ENCODE data around the gene UBE2G2.

Gene UBE2G2

GRCh38 chr21:44764319-44765230, 37.0 kb downstream of the UBE2G2 start:
- no peak for DNase-seq (ENCODE audit: low spot score)

GRCh38 chr21:44763451-44764318, 37.9 kb downstream of the UBE2G2 start:
- no peak for DNase-seq (ENCODE audit: low spot score)

- no peak for DNase-seq (ENCODE audit: low spot score)
Observed at GRCh38 chr21:44763050-44763378, 38.6 kb downstream of the UBE2G2 start.

GRCh38 chr21:44762221-44763049, 39.2 kb downstream of the UBE2G2 start:
- no peak for DNase-seq (ENCODE audit: low spot score)

- no peak for DNase-seq (ENCODE audit: low spot score)
Observed at GRCh38 chr21:44761747-44762208, 39.8 kb downstream of the UBE2G2 start.

GRCh38 chr21:44761011-44761729, 40.5 kb downstream of the UBE2G2 start:
- no peak for DNase-seq (ENCODE audit: low spot score)

- DNase-seq (ENCODE audit: low spot score): no peak
Observed at GRCh38 chr21:44760376-44760775, 41.2 kb downstream of the UBE2G2 start.

GRCh38 chr21:44759628-44760285, 41.9 kb downstream of the UBE2G2 start:
- peak; percentile 10 for DNase-seq (ENCODE audit: low spot score)

GRCh38 chr21:44758781-44759627, 42.6 kb downstream of the UBE2G2 start:
- DNase-seq (ENCODE audit: low spot score): no peak

GRCh38 chr21:44758141-44758561, 43.5 kb downstream of the UBE2G2 start:
- DNase-seq (ENCODE audit: low spot score): no peak

- DNase-seq (ENCODE audit: low spot score): no peak
Observed at GRCh38 chr21:44757731-44758130, 43.9 kb downstream of the UBE2G2 start.

- DNase-seq (ENCODE audit: low spot score): no peak
Observed at GRCh38 chr21:44756423-44757185, 45.0 kb downstream of the UBE2G2 start.

- no peak for DNase-seq (ENCODE audit: low spot score)
Observed at GRCh38 chr21:44755227-44755626, 46.4 kb downstream of the UBE2G2 start.

GRCh38 chr21:44753357-44753756, 48.3 kb downstream of the UBE2G2 start:
- no peak for DNase-seq (ENCODE audit: low spot score)

GRCh38 chr21:44752671-44753235, 48.9 kb downstream of the UBE2G2 start:
- DNase-seq (ENCODE audit: low spot score): no peak

GRCh38 chr21:44751799-44752636, 49.6 kb downstream of the UBE2G2 start:
- no peak for DNase-seq (ENCODE audit: low spot score)

- no peak for DNase-seq (ENCODE audit: low spot score)
Observed at GRCh38 chr21:44751186-44751798, 50.3 kb downstream of the UBE2G2 start.
